Stimulated activated CD8-positive, alpha-beta memory T cell treated with anti-CD3 and anti-CD28 coated beads, Interleukin-4, amount 100 ng/mL, for 1 hour (primary cell): ENCODE measurements around the gene CT47C1.

ENCODE experiments used
- DNase-seq, 2 donors: peaks; one replicate each; pipeline ENCODE4 v3.0.0-alpha.2; 2020; ENCODE audit warnings: low read depth in 2 of 2, low spot score in 1 of 2

CT47C1 gene

GRCh38 chrX:119073200-119073905, 560 bp downstream of the CT47C1 start:
- no peak for DNase-seq

DNA sequence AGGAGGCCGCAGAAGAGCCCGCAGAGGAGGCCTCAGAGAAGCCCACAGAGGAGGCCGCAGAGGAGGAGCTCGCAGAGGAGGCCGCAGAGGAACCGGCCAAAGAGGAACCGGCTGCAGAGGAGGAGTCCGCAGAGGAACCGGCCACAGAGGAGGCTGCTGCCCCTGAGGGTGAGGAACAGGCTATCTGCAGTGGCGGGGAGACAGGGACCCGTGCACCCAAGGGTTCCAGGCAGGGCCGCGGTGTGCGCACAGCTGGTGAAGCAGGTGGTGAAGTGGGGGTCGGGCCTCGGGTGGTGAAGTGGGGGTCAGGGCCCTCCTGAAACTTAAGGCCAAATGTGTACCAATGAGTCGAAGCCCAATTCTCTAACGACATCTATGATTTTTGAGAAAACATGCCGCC, 1.1 kb downstream of the CT47C1 start:
- DNase-seq: no peak

GRCh38 chrX:119075270-119076025, 2.7 kb downstream of the CT47C1 start:
- DNase-seq: no peak

- no peak for DNase-seq
These were observed 9.5 kb downstream of the CT47C1 start for GRCh38 chrX:119082278-119082677.

DNA sequence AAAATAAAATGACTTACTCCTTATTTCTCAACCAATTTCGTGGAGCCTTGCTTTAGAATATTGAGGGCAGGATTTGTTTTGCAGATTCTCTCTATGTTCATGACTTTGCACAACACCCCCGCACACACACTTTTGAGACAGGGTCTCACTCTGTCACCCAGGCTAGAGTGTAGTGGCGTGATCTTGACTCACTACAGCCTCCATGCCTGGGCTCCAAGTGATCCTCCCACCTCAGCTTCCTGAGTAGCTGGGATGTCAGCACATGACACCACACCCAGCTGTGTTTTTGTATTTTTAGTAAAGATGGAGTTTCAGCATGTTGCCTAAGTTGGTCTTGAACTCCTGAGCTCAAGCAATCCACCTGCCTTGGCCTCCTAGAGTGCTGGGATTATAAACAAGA, 12.0 kb downstream of the CT47C1 start:
- no peak for DNase-seq

DNA sequence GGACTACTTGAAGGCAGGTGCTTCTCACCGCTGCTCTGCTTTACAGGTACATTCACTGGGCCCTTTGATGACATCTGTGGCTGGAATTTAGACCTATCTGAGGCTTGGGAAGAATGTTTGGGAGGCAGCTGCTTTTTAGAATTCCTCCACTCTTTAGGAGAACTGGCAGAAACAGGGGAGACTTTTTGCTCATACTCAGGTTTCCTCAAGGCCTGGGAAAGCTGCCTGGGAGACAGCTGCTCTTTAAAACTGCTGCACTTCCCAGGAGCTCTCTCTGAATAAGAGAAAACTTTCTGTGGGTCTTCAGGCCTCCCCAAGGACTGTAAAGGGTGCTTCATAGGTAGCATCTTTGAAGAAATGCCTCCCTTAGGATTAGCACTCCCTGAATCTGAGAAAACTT, 14.3 kb downstream of the CT47C1 start:
- no peak for DNase-seq

- DNase-seq: no peak
These were observed 16.8 kb downstream of the CT47C1 start for GRCh38 chrX:119089619-119090018.

- DNase-seq: no peak
These were observed 17.8 kb downstream of the CT47C1 start for GRCh38 chrX:119090627-119091026.

- no peak for DNase-seq
These were observed 21.4 kb downstream of the CT47C1 start for GRCh38 chrX:119093991-119094735.

GRCh38 chrX:119094819-119095218, 22.0 kb downstream of the CT47C1 start:
- no peak for DNase-seq

DNA sequence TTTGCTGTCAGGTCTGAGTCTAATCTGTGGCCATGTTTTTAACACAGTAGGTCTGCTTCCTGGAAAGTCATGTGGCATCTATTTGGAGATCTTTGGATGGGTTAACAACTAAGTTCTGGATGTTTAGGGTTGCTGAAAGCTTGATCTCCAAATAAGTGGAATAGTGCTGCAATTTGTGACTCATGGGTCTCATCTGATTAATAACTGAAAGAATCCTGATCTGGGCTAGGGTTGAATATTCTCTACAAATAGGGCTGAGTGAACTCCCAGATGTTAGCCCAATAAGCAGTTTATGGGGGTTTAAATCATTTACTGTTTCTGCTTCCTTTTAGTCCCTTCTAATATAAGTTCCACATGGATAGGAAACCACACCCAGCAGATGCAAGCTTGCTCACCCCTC, 23.1 kb downstream of the CT47C1 start:
- DNase-seq: no peak

DNA sequence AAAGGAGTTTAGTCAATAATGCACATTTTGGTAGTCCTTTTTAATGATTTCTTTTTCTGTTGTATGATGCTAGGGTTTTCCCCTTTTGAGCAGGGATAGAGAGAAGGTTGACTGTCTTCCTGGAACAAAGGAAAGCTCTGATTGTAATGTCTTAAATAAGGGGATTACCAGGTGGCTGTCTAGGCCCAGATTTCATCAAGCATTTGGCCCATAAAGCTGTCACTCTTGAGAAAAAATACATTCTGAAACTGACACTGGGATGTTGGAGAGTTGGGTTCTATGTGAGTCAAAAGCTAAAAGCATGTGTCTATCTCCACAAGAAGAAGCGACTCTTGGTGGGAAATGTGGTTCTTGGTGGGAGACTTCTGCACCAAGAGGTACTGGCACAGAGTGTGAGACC, 28.4 kb downstream of the CT47C1 start:
- no peak for DNase-seq

- no peak for DNase-seq
These were observed 33.0 kb downstream of the CT47C1 start for GRCh38 chrX:119105826-119106225.

GRCh38 chrX:119107206-119107605, 34.4 kb downstream of the CT47C1 start:
- DNase-seq: no peak

DNA sequence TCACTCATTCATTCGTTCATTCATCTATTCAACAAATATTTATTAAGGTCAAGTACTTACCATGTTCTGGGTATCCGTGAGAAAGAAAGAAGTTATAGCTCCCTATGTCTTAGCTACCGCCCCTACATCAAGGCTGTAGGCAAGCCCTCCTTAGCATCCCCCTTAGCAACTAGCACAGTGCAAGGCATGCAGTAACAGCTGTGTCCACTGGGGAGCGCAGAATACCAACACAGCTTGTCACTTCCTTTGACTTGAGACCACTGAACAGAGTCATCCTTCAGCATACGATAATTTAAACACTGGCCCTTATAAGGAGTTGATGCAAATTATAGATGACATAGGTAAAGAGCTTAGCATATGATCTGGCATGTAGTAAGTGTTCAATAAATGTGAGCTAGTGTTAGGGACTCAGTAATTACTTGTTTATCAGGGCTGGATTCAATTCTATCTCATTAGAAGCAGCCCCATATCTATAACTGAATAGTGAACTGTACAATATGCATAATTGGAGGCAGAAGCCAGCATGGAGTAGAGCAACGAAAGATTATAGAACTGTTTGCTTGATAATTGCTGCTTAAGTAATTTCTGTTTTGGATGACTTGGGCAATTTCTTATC, 46.1 kb downstream of the CT47C1 start:
- DNase-seq: peak; percentile 2 to 9

DNA sequence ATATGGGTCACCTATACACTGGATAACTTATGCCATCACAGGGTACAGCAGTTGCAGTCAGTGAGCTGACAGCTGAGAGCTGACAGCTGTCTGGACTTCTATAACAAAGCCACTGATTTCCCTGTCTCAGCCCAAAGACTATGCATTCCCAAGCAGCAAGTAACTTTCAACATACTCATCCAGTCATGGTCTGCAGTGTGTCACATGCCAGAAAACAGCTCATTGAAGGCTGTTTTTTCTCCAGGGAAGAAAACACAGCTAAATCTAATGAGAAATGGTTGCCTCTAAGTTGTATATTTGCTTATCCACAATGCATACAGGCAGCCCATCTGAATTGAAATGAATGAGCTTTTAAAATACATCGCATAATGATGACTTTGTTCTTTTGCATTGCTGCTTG, 48.5 kb downstream of the CT47C1 start:
- no peak for DNase-seq
